Measurements from ENCODE around the gene PLCL2. TPM values are rescaled to one million over a fixed set of nuclear protein-coding genes. Genes with fewer than 3 reads are reported as not detected.

The PLCL2 gene
- total RNA-seq, 1 experiment from 2014 or later: 0.07 TPM

DNA sequence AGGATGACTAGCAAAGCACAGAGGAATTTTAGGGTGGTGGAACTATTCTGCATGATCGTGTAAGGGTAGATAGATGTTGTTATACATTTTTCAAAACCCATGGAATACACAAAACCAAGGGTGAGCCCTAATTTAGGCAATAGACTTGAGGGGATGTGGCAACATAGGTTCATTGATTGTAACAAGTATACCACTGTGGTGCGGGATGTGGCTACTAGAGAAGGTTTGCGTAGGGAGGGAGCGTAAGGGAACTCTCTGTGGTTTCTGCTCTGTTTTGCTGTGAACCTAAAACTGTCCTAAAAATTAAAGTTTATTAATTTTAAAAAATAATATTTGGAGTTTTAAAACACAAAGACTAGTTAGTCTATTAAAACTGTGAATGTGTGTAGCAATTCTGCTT, 202.8 kb downstream of the PLCL2 start:
- Histone ChIP-seq H3K4me1 (no peaks in the 10 kb centered on the region), H3K27me3 (replicated peaks; ENCODE audit: control insufficient read depth, insufficient read depth, low read length) (no peaks in the 10 kb centered on the region), H3K9me3 (no peaks in the 10 kb centered on the region), H3K36me3 (ENCODE audit: control insufficient read depth, insufficient read depth, low read length) (no peaks in the 10 kb centered on the region), H3K4me3 (ENCODE audit: low read depth, low read length) (no peak overlapping the region)
- CTCF ChIA-PET: no interaction called here
- H3K27me3 Mint-ChIP-seq (ENCODE audit: insufficient read depth, unreplicated experiment): peaks cover 10% of the 10 kb centered on the region
- peaks cover 7% of the 10 kb centered on the region for H3K4me1 Mint-ChIP-seq (ENCODE audit: low read depth, unreplicated experiment)
- DNase-seq: no peak
- no peak overlapping the region for H3K4me3 Mint-ChIP-seq (ENCODE audit: unreplicated experiment)
- H3K27ac Mint-ChIP-seq (ENCODE audit: unreplicated experiment): no peak overlapping the region
- H3K9me3 Mint-ChIP-seq (ENCODE audit: unreplicated experiment): no peaks in the 10 kb centered on the region
- BruUV-seq (replicated peaks): no TSS peak
- POLR2A ChIA-PET: no interaction called here
- TF ChIP-seq, protein P1, sequence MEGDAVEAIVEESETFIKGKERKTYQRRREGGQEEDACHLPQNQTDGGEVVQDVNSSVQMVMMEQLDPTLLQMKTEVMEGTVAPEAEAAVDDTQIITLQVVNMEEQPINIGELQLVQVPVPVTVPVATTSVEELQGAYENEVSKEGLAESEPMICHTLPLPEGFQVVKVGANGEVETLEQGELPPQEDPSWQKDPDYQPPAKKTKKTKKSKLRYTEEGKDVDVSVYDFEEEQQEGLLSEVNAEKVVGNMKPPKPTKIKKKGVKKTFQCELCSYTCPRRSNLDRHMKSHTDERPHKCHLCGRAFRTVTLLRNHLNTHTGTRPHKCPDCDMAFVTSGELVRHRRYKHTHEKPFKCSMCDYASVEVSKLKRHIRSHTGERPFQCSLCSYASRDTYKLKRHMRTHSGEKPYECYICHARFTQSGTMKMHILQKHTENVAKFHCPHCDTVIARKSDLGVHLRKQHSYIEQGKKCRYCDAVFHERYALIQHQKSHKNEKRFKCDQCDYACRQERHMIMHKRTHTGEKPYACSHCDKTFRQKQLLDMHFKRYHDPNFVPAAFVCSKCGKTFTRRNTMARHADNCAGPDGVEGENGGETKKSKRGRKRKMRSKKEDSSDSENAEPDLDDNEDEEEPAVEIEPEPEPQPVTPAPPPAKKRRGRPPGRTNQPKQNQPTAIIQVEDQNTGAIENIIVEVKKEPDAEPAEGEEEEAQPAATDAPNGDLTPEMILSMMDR (IDR thresholded peaks at IDR 0.05; ENCODE audit: insufficient read depth in 1 of 2, low read depth in 1 of 2, low read length in 1 of 2, severe bottlenecking in 1 of 2, unreplicated experiment in 1 of 2): no peak
- intact Hi-C loops (cut with micrococcal nuclease; ENCODE audit: unreplicated experiment): no loop called here
- H3K36me3 Mint-ChIP-seq (ENCODE audit: insufficient read depth, unreplicated experiment): no peaks in the 10 kb centered on the region

DNA sequence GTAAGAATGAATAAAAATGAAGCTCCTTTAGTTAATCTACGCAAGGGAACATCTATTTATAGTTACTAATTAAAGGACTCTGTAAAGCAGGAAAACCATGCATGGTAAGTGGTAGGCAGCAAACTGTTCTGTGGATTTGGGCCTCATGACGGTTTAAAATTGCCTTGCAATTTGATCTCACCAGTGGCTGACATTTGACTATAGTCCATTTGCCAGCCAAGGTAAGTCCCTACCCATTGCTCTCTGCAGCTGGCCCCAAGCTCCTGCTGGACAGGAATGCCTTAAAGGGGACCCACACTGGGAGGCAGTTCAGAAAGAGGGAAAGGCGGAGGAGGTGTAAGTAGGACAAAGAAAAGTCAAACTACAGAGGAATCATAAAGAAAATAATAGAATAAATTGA, 203.3 kb downstream of the PLCL2 start:
- BruUV-seq (replicated peaks): no TSS peak
- H3K36me3 ChIP-seq (ENCODE audit: control insufficient read depth, insufficient read depth, low read length): no peaks in the 10 kb centered on the region
- Mint-ChIP-seq H3K9me3 (ENCODE audit: unreplicated experiment) (no peaks in the 10 kb centered on the region), H3K27me3 (ENCODE audit: insufficient read depth, unreplicated experiment) (peaks cover 8% of the 10 kb centered on the region), H3K36me3 (ENCODE audit: insufficient read depth, unreplicated experiment) (no peaks in the 10 kb centered on the region), H3K27ac (ENCODE audit: unreplicated experiment) (no peak overlapping the region), H3K4me3 (ENCODE audit: unreplicated experiment) (no peak overlapping the region), H3K4me1 (ENCODE audit: low read depth, unreplicated experiment) (peaks cover 7% of the 10 kb centered on the region)
- H3K4me1 ChIP-seq: no peaks in the 10 kb centered on the region
- no peak overlapping the region for H3K4me3 ChIP-seq (ENCODE audit: low read depth, low read length)
- intact Hi-C loops (cut with micrococcal nuclease; ENCODE audit: unreplicated experiment): no loop called here
- TF ChIP-seq, protein P1 (IDR thresholded peaks at IDR 0.05; ENCODE audit: insufficient read depth in 1 of 2, low read depth in 1 of 2, low read length in 1 of 2, severe bottlenecking in 1 of 2, unreplicated experiment in 1 of 2): no peak
- DNase-seq: no peak
- H3K27me3 ChIP-seq (replicated peaks; ENCODE audit: control insufficient read depth, insufficient read depth, low read length): no peaks in the 10 kb centered on the region
- no peaks in the 10 kb centered on the region for H3K9me3 ChIP-seq
- ChIA-PET CTCF (no interaction called here), POLR2A (no interaction called here)

GRCh38 chr3:17088602-17089313, 204.0 kb downstream of the PLCL2 start:
- Histone ChIP-seq H3K9me3 (no peaks in the 10 kb centered on the region), H3K27me3 (replicated peaks; ENCODE audit: control insufficient read depth, insufficient read depth, low read length) (no peaks in the 10 kb centered on the region), H3K4me3 (ENCODE audit: low read depth, low read length) (no peak overlapping the region), H3K36me3 (ENCODE audit: control insufficient read depth, insufficient read depth, low read length) (no peaks in the 10 kb centered on the region), H3K4me1 (no peaks in the 10 kb centered on the region)
- no peaks in the 10 kb centered on the region for H3K9me3 Mint-ChIP-seq (ENCODE audit: unreplicated experiment)
- H3K4me3 Mint-ChIP-seq (ENCODE audit: unreplicated experiment): no peak overlapping the region
- H3K36me3 Mint-ChIP-seq (ENCODE audit: insufficient read depth, unreplicated experiment): no peaks in the 10 kb centered on the region
- ChIA-PET POLR2A (no interaction called here), CTCF (no interaction called here)
- H3K27me3 Mint-ChIP-seq (ENCODE audit: insufficient read depth, unreplicated experiment): peaks cover 8% of the 10 kb centered on the region
- intact Hi-C loops (cut with micrococcal nuclease; ENCODE audit: unreplicated experiment): no loop called here
- DNase-seq: no peak
- peaks cover 7% of the 10 kb centered on the region for H3K4me1 Mint-ChIP-seq (ENCODE audit: low read depth, unreplicated experiment)
- H3K27ac Mint-ChIP-seq (ENCODE audit: unreplicated experiment): no peak overlapping the region
- no TSS peak for BruUV-seq (replicated peaks)
- TF ChIP-seq, protein P1 (IDR thresholded peaks at IDR 0.05; ENCODE audit: insufficient read depth in 1 of 2, low read depth in 1 of 2, low read length in 1 of 2, severe bottlenecking in 1 of 2, unreplicated experiment in 1 of 2): no peak
